HEK293 (cell line): ENCODE data around the gene TAF10.

Experiments used
- ATF2 ChIP-seq: fragments of 450-650 bp; formaldehyde crosslinking; IDR thresholded peaks from 2 replicates; pipeline ENCODE4 v1.5.1; 2016; ENCODE audit warnings: missing biosample characterization, missing genetic modification characterization, low read depth
- EGR2 ChIP-seq: fragments of 450-650 bp; formaldehyde crosslinking; IDR thresholded peaks from 2 replicates; pipeline ENCODE4 v1.5.1; 2016; ENCODE audit warnings: low read depth, missing biosample characterization, missing genetic modification characterization
- PRDM2 ChIP-seq: fragments of 450-650 bp; formaldehyde crosslinking; IDR thresholded peaks from 2 replicates; pipeline ENCODE4 v1.5.1; 2016; ENCODE audit warnings: missing biosample characterization, missing genetic modification characterization, borderline replicate concordance
- ZBTB26 ChIP-seq: fragments of 450-650 bp; formaldehyde crosslinking; optimal IDR thresholded peaks from 2 replicates; pipeline ENCODE3; 2016; ENCODE audit warnings: missing biosample characterization, mild to moderate bottlenecking, missing genetic modification characterization
- ZNF24 ChIP-seq: fragments of 450-650 bp; formaldehyde crosslinking; IDR thresholded peaks from 2 replicates; pipeline ENCODE4 v1.5.1; 2016; ENCODE audit warnings: missing biosample characterization, missing genetic modification characterization
- ZNF600 ChIP-seq: fragments of 450-650 bp; formaldehyde crosslinking; IDR thresholded peaks from 2 replicates; pipeline ENCODE4 v1.5.1; 2016; ENCODE audit warnings: missing biosample characterization, missing genetic modification characterization
- ZNF692 ChIP-seq: fragments of 450-650 bp; formaldehyde crosslinking; IDR thresholded peaks from 2 replicates; pipeline ENCODE4 v1.5.1; 2016; ENCODE audit warnings: missing biosample characterization, missing genetic modification characterization
- ZXDB ChIP-seq: fragments of 450-650 bp; formaldehyde crosslinking; IDR thresholded peaks from 2 replicates; pipeline ENCODE4 v1.5.1; 2016; ENCODE audit warnings: missing biosample characterization, missing genetic modification characterization
- TF ChIP-seq, protein P1 (sequence below): fragments of 450-650 bp; IDR thresholded peaks from 2 replicates; pipeline ENCODE4 v1.5.1; 2018; ENCODE audit warnings: missing biosample characterization, missing genetic modification characterization
- TF ChIP-seq, protein P2 (sequence below): fragments of 450-650 bp; formaldehyde crosslinking; IDR thresholded peaks from 2 replicates; pipeline ENCODE4 v1.5.1; 2016; ENCODE audit warnings: missing biosample characterization, missing genetic modification characterization, low read depth

The TAF10 gene

GRCh38 chr11:6612213-6613041 lies at the start of gene TAF10 (continued):
- TF ChIP-seq ZNF24 (tag by site-specific recombination) = 0 out of 2 replicates have a peak, but pooled peaks have one; percentile 37
- TF ChIP-seq ZBTB26 (tag by site-specific recombination) = peak; percentile 72
- peak; percentile 40; the same call in 1 of the 2 replicates for TF ChIP-seq ZXDB (tag by site-specific recombination)
- peak; percentile 95 for TF ChIP-seq ATF2 (tag by site-specific recombination)
- TF ChIP-seq, protein P1, sequence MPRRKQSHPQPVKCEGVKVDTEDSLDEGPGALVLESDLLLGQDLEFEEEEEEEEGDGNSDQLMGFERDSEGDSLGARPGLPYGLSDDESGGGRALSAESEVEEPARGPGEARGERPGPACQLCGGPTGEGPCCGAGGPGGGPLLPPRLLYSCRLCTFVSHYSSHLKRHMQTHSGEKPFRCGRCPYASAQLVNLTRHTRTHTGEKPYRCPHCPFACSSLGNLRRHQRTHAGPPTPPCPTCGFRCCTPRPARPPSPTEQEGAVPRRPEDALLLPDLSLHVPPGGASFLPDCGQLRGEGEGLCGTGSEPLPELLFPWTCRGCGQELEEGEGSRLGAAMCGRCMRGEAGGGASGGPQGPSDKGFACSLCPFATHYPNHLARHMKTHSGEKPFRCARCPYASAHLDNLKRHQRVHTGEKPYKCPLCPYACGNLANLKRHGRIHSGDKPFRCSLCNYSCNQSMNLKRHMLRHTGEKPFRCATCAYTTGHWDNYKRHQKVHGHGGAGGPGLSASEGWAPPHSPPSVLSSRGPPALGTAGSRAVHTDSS (tag by site-specific recombination) = no peak
- TF ChIP-seq ZNF692 = 0 out of 2 replicates have a peak, but pooled peaks have one; percentile 63
- peak; percentile 82 for TF ChIP-seq ZNF600 (tag by site-specific recombination)
- TF ChIP-seq EGR2 = peak; percentile 39; the same call in 1 of the 2 replicates
- TF ChIP-seq PRDM2 (tag by site-specific recombination) = no peak
- TF ChIP-seq, protein P2, sequence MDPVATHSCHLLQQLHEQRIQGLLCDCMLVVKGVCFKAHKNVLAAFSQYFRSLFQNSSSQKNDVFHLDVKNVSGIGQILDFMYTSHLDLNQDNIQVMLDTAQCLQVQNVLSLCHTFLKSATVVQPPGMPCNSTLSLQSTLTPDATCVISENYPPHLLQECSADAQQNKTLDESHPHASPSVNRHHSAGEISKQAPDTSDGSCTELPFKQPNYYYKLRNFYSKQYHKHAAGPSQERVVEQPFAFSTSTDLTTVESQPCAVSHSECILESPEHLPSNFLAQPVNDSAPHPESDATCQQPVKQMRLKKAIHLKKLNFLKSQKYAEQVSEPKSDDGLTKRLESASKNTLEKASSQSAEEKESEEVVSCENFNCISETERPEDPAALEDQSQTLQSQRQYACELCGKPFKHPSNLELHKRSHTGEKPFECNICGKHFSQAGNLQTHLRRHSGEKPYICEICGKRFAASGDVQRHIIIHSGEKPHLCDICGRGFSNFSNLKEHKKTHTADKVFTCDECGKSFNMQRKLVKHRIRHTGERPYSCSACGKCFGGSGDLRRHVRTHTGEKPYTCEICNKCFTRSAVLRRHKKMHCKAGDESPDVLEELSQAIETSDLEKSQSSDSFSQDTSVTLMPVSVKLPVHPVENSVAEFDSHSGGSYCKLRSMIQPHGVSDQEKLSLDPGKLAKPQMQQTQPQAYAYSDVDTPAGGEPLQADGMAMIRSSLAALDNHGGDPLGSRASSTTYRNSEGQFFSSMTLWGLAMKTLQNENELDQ (tag by site-specific recombination) = no peak
